Spleen (tissue), 7 donors: ENCODE measurements around the gene WDR20.

ENCODE experiments used
- CTCF ChIP-seq, 11 experiments: fragments of 200-600 bp in 7 of 11; fragments of 450-650 bp in 4 of 11; sonication (generic) in 4 of 11; IDR thresholded peaks in 8 of 11; conservative IDR thresholded peaks in 3 of 11; 1 replicate in 7 of 11; 2 replicates in 4 of 11; pipeline versions ENCODE4 v1.4.0 to v1.8.0; 2016 to 2021; ENCODE audit warnings: antibody characterized with exemption in 11 of 11, inconsistent platforms in 4 of 11, mild to moderate bottlenecking in 1 of 11
- POLR2A ChIP-seq, 3 donors: fragments of 450-650 bp; IDR thresholded peaks; one replicate each; pipeline ENCODE4 v1.5.1; 2017; ENCODE audit warnings: antibody characterized with exemption in 3 of 3, mild to moderate bottlenecking in 1 of 3
- POLR2AphosphoS5 ChIP-seq, 3 donors: sonication (generic); formaldehyde crosslinking; IDR thresholded peaks; one replicate each; pipeline ENCODE4 v1.5.1; 2017; ENCODE audit warnings: antibody characterized with exemption in 3 of 3
- donor health status: DM: no; HTN: no; CAD: no; lungs with moderate emphysema.
- donor health status: DM: no; HTN: no; CAD: no.
- donor health status: DM: no; HTN: no; CAD: no.

- TF ChIP-seq POLR2A (IDR thresholded peaks at IDR 0.05) (no peak), CTCF (IDR thresholded peaks at IDR 0.05 in 8 of 11, conservative IDR thresholded peaks at IDR 0.05 in 3 of 11) (no peak), POLR2AphosphoS5 (IDR thresholded peaks at IDR 0.05) (no peak)
Measured at GRCh38 chr14:102226356-102227125, 86.8 kb downstream of the WDR20 start.
